Hematopoietic multipotent progenitor cell treated with erythropoietin and hydrocortisone succinate and interleukin-3 and kit ligand, for 8 days (in vitro differentiated cells): ENCODE results near the gene PCBP3.

Experiments used
- DNase-seq: peaks from one replicate; pipeline ENCODE4 v3.0.0-alpha.2; 2015

Gene PCBP3

DNA sequence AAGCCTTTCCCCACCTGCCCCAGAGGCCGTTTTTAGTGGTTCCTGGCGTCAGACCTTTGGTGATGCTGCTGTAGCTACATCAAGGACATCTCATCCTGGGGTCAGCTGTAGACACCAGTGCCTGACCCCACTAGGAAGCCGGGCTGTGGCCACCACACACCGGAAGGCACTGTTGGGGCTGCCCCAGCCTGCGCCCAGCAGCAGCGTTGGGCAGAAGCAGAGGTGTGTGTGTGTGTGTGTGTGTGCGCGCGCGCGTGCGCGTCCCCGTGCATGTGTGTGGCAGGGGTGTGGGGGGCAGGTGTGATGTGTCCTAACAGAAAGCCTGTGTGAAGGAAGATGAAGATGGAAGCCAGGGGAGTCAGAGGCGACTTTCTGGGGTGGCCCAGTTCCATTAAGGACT is 276.1 kb downstream of the PCBP3 start:
- DNase-seq, result no peak

DNA sequence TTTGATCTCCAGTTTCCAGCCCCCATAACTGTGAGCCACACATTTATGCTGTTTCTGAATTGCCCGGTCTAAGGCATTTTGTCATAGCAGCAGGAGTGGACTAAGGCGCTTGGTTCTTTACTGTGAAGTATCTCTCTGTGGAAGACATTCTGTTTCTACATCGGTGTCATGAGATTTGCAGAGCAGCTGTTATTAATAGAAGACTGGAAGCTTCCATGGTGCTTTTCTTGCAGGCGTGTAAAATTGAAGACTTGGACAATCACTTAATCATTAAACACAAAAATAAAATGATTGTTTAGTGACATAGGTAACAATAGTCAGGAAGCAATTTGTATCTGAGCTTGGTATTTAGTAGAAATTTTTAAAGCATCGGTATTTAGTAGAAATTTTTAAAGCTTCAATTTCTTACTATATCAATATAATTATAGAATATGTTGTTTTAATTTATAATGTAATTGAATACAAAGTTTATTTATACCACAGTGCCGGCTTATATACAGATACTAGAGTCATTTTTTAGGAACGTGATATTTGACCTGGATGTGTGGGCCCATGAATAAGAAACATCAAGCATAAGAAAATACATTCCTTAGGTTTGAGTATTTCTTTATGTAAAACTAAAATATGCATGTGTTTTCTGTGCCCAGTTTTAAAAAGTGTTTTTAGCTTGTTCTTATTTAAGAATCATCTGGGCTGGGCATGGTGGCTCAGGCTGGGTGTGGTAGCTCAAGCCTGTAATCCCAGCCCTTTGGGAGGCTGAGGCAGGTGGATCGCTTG is 277.5 kb downstream of the PCBP3 start:
- DNase-seq, result no peak

DNA sequence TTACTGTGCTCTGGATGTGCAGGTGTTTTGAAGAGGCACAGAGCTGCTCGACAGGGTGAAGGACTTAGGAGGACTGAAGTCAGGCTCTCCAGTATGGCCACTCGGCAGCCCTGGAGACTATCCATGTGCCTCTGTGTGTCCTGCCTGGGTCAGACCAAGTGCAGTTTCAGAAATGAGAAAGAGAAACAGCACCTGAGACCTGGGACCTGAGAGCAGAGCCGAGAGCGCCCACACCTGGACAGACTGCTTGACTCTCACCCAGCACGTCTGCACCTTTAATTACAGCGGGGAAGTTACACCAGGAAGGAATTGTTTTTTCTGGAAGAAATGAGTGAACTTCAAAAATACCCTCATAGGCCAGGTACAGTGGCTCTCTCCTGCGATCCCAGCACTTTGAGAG is 278.4 kb downstream of the PCBP3 start:
- no peak for DNase-seq

DNA sequence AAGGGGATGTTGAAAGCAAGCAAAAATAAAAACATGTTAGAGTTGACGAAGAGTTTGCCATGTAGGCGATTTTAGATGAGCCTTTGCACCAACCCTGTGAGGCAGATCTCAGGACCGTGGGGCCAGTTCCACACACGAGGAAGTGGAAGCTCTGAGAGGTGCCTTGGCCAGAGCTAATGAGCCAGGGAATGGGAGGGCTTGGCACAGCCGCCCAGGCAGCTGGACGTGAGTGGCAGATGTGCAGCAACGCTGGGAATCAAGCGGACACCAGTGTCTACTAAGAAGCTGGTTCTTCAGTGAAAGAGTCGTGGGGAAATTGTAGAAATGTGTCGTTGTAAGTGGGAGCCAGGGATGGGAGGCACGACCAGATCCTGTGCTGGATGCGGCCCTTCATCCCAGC is 279.1 kb downstream of the PCBP3 start:
- no peak for DNase-seq

DNA sequence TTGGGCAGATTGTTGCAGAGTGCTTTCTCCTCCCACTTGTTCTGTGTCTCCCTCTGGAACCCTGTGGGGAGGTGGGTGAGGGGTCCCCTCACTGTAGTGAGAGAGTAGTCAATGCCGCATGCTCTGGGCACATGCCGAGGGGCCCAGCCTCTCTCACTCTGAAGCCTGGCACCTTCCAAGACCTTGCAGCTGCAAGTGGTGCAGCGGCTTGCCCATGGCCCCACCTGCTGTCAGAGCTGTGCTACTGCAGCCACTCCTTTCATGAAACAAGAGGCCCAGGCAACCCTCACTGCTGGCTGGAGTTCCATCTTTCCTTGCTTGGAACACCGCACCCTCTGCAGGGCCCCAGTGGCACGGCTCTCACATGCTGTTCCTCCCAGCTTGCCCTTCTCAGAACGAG is 279.6 kb downstream of the PCBP3 start:
- DNase-seq, result peak; percentile 10

DNA sequence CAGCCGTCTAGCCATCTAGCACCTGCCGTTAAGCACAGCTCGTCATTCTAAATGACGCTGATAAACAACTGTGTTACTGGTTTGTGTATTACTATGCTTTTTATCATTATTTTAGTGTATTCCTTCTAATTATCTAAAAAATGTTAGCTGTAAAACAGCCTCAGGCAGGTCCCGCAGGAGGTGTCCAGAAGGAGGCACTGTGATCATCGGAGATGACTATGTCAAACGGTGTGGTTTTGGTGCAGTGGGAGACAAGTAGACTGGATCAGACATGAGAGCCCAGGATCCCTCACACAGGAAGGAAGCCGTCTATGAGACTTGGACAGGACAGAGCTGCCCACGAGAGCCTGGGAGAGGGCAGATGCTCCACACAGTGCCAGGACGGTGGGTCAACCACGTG is 282.8 kb downstream of the PCBP3 start:
- DNase-seq, result no peak

DNA sequence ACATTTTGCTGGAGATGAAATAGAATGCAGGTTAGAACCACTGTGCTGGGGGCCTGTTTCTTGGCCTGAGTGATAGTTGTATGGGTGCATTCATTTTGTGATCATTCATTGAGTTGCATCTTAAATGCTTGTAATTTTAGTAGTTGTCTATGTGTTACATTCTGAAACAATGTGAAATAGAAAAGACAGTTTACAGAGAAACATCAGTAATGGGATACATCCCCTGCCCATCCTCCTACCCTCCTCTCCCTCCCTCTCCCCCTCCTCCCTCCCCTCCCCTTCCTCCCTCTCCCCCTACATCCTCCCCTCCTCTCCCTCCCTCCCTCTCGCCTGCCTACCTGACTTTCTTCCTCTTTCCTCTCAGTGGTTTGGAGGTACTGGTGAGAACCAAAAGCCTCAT is 283.5 kb downstream of the PCBP3 start:
- no peak for DNase-seq

DNA sequence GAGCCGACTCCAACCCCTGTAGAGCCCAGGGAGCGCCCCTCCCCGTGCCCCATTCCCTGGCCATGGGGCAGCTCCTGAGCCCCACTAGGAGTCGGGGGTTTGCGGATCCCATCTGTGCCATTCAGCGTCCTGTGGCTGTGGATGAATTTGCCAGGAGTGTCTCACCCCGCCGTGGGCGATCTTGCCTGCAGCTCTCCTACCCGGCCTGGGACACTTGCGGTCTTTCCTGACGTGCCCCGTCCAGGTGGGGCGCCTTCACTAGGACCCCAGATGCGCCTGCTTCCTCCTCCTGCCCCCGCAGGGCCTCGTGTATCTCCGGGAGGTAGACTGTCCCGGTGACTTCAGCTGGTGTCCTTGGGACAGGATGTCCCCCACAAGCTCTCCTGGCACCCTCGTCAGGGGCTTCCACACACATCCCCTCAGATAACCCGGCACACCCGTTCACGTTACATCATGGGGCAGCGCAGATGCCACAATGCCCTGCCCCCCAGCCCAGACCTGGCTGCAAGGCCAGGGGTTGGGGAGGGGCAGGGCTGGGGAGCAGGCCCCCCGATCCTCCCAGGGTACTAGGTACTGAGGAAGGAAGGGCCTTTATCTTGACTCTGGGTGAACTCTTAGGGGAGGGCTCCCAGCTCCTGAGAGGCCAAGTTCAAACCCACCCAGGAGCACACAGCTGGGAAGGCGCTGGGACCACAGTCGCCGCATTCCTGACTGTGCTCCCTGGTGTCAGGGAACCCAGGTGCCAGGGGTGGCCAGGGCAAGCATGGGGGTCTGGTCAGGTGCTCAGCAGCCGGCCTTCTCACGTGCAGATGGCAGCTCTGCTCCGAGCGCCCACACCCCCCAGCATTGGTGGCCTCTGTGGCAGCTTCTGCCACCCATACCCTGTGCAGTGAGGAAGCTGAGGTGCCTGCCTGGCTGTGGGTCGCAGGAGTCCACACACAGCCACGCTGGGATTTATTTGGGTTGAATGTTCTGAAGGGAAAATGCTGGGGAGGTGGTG is 284.6 kb downstream of the PCBP3 start:
- no peak for DNase-seq

DNA sequence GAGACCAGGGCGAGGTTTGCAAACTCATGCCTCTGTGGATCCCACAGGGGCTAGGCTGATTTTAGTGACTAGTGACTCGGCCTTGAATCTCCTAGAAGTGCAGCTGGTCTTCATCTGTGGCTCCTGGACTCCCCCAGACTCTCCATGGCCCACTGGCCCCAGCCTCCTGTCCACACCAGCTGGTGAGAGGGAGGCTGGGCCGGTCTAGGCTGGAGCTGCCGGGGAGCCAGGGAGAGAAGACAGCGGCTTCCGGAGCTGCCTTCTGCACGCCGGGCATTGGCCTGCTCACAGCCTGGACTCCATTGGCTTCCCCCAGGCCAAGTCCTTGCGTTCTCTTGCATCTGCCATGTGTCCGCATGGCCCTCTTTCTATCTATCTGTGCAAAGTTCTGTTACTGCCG is 285.9 kb downstream of the PCBP3 start:
- DNase-seq, result no peak

DNA sequence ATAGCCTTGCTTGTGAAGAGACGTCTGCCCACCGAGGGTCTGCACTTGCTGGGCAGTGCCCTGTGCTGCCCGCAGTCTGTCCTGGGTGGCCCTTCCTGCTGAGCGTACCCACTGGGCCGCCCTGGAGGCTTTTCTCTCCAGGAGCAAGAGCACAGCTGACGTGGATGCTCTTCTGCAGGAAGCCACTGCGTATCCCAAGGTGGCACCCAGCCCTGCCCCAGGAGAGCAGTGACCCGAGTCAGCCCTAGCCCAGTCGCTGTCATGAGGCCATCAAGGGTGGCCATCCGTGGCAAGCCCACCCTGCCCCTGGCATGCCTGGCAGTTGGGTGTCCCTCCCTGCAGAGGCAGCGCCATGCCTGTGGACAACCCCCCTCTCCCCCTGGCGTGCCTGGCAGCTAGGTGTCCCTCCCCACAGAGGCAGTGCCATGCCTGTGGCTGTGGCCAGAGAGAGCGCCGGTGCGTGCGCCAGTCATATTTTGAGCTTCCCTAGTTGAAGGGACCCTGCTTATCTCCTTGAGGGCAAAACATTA is 286.8 kb downstream of the PCBP3 start:
- no peak for DNase-seq

DNA sequence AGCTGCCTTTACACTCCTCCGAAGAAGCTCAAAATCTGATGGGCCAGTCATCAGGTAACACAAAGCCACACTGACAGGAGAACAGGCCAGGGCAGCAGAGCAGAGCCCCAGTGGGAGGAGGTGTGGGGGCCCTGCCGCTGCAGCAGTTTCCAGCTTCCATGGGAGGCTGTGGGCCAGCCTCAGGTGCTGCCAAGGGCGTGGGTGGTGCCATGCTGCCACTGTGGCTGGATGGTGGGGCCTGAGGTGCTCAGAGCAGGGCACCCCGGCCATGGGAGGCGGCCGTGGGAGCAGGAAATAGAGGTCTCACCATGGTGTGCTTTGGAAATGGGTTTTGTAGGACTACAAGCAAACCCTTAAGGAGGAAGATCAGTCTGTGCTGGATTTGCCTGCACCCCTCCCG is 287.3 kb downstream of the PCBP3 start:
- DNase-seq, result no peak

DNA sequence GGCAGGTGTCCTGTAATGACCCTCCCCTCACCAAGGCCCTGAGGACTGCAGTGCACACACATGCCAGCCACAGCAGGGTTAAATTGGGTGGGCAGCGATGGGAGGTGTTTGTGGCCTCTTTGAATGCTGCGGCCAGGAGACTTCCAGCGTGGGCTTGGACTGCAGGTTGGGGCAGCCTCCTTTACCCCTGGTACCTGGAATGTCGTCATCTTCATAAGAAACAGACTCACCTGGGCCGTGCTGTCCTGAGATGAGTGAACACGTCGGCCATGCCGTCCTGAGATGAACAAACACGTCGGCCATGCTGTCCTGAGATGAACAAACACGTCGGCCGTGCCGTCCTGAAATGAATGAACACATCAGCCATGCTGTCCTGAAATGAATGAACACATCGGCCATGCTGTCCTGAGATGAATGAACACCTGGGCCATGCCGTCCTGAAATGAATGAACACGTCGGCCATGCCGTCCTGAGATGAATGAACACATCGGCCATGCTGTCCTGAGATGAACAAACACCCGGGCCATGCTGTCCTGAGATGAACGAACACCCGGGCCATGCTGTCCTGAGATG is 288.0 kb downstream of the PCBP3 start:
- DNase-seq, result no peak

DNA sequence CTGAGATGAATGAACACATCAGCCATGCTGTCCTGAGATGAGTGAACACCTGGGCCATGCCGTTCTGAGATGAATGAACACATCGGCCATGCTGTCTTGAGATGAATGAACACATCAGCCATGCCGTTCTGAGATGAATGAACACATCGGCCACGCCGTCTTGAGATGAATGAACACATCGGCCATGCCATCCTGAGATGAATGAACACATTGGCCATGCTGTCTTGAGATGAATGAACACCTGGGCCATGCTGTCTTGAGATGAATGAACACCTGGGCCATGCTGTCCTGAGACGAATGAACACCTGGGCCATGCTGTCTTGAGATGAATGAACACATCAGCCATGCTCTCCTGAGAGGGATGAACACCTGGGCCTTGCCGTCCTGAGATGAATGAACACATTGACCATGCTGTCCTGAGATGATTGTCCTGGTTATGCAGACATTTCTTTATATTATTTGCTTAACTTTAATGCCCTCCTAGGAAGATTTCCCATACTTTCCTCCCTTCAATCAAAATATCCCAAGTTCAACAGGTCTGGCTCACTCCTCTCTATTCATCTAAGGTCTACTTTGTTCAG is 289.5 kb downstream of the PCBP3 start:
- no peak for DNase-seq

DNA sequence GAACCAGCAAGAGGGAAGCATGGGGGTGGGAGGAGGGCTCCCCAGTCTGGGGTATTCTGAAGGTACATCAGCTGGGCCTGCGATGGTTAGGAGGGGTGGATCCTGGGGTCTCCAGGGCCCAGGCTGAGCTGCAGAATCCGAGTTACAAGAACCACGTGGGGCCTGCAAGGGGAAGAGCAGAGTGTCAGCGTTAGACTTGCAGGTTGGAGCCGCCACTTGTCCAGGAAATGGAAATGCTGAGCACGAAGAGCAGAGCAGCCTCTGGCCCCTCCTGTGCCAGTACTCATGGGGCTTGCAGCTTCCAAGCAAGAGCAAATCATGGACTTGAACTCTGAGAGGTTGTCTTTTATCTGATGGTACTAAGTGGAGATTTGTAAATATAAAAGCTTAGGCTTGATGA is 290.6 kb downstream of the PCBP3 start:
- DNase-seq, result no peak

DNA sequence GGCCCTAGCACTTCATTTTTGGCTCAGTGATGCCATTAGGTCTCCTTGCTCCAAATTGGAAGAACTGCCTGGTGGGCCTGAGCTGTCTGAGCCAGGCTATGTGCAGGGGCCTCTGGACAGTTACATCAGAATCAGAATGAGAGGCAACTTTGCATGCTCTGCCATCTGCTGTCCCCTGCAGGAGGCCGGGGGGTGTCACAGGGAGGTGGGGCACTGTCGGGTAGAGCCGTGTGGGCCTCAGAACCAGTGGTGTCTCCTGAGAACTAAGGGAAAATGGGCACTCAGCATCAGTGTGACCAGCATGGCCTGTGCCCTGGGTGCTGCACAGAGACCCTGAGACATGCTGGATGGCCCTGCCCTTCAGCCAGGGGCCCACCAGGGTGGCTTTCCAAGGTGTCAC is 291.0 kb downstream of the PCBP3 start:
- DNase-seq, result no peak

DNA sequence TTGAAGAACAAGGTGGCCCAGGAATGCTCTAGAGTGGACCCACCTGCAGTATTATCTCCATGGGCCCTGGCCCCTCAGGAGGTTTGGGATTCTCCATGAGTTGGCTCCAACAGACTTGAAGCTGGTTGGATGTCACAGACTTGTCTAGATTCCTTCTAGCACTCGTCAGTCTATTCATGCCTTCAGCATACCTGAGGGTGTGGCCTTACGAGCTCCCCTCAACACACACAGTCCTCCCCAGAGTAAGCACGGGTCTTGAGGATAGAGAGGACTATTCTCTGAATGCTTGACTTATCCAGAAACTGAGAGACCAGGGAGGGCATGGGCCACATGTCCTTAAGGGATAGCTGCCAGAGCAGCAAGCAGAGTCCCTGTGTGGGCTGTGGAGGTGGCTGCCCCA is 292.1 kb downstream of the PCBP3 start:
- DNase-seq, result no peak

DNA sequence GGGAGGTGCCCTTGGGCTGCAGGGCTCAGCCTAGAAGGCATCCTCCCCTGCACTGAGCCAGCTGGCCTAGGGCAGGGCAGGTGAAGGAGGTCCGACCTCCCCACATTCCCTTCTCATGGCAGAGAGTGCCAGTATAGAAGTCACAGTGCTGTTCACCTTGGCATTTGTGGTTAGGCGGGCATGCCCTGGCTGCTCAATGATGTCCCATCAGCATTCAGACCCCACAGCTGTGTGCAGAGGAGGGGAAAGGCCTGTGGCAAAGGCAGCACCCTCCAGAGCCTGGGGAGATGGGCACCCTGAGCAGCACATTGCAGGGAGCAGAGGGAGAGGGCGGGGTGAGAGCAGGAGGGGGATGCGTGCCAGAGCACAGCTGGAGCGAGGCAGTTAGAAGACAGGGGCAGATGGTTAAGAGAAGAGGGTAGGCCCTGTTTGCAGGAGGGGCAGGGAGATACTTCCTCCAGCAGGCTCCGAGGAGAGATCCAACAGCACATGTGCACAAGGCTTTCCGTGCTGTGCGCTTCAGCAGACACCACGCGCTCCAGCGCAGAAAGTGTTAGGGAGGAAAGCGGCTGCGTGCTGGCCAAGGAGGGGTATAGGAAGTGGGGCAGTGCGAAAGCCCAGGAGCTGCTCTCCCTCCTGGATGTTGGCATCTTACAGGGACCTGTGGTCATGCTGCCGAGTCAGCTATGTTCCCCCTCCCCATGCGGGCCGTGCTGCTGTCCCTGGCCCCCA is 294.4 kb downstream of the PCBP3 start:
- no peak for DNase-seq

DNA sequence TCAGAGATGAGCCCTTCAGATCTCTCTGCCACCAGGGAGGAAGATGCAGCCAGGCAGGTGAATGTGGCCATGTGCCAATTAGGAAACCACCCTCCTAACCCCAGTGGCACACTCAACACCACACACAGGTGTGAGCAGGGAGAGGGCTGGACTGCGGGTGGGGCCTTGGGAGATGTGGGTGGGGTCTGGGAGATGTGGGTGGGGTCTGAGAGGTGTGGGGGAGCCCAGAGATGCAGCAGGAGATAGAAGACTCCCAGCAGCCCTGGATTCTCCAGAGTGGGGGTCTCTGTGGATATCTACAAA is 294.9 kb downstream of the PCBP3 start:
- no peak for DNase-seq

DNA sequence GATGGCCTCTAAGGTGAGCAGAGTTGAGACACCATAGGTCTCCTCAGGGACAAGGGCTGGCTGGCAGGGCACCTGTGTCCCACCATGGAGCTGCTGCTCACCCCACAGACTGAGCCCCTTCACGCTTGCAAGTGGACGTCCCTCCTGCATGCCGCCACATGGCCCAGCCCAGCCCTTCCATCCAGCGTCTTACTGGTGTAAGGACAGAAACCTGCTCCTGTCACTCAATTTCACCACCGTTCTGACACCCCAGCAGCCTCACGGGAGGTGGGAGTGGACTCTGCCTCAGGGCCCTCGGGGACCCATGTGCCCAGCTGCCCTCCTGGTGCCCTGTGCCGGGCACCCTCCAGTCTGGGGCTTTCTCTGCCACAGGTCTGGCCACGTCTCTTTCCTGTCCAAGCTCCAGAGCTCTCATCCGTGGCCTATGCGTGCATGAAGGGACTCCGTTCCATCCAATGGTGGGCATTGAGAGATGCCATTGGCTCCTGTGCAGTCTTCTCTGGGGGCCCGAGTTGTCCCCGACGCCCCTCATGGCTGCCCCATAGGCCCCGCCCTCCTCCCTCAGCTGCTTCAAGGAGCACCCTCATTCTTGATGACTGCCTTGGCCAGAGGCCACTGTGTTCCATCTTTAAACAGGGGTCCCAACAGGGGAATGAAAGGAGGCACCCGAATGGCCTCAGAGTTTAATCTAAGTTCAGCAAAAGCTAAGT is 295.4 kb downstream of the PCBP3 start:
- DNase-seq, result no peak

DNA sequence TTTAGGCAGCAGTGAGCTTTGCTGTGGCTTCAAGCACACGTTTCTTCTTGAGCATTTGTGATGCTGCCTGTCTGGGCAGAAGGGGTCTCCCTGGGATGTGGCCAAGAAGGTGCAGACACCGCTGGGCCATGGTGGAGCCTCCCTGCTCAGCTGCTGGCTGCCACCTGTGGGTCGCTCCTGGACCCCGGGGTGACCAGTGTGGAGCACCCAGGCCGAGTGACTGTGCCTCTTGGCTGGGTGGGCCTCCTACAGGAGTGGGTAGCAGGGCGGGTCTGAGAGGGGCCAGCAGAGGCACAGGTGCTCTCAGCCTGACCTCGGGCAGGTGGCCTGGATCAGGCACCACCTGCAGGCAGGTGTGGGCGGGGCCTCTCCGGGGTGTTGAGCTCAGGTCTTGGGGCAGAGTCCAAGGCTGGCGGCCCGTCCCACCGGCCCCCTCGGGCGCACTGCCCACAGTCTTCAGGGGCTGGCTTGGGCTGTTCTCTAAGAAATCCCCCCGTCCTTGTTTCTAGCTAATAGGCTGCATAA is 296.1 kb downstream of the PCBP3 start:
- DNase-seq, result no peak

DNA sequence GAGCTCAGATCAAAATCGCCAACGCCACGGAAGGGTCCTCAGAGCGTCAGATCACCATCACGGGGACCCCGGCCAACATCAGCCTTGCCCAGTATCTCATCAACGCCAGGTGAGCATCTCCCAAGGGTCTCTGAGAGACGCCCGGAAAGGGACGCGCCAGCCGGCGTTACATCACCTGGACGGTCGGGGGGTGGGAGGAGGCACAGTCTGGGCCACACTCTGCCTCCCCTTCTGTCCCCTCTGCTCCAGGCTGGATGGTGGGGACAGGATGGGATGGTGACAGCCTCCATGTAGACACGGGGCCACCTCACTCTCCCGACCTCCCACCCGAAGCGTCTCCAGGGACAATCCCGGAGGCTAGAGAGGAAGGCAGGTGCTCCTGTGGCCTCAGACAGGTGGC is 296.6 kb downstream of the PCBP3 start:
- DNase-seq, result no peak
